A673 (cell line): ENCODE data around the gene CEP20.

ENCODE experiments used
- CTCF ChIP-seq: fragments of 300-800, 200-600 bp; sonication (generic); conservative IDR thresholded peaks from 2 replicates; pipeline ENCODE4 v1.5.1; 2017; ENCODE audit warnings: low read depth, mild to moderate bottlenecking, antibody characterized with exemption, low read length, moderate library complexity, mixed read lengths
- EZH2 ChIP-seq: fragments of 200-600 bp; sonication (generic); IDR thresholded peaks from 2 replicates; pipeline ENCODE4 v1.6.1; 2017; ENCODE audit warnings: borderline replicate concordance, low read depth, mild to moderate bottlenecking, mixed read lengths, antibody characterized with exemption, low read length; ENCODE audit not compliant: poor library complexity, severe bottlenecking

DNA sequence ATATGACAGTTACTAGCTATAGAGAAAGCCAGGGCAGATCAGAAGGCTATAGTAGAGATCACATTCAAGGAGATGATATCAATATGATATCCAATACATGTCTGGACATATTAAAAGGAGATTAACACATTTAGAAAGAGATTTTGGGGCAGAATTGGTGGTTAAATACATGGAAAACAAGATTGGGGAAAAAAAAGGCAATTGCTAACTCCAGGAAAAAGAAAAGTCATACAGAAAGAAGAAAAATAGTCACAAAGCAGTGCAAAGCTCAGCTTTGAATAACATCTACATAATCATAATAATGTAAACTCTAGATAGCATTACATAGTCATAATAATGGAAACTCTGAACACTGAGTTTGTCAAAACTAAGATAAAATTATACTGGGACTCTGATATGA is 72.2 kb downstream of the CEP20 start:
- no peak for TF ChIP-seq EZH2
- no peak for TF ChIP-seq CTCF
